GM18505 (cell line): Measurements from ENCODE around the gene MYD88.

ENCODE experiments used
- ATAC-seq: cut with Tn5 transposase; IDR thresholded peaks from one replicate; pipeline ENCODE4 v1.9.1; 2021; ENCODE audit not compliant: unreplicated experiment
- POLR2A ChIP-seq: IDR thresholded peaks from 4 replicates; pipeline ENCODE4 v1.6.1; 2011; ENCODE audit warnings: borderline replicate concordance; ENCODE audit not compliant: insufficient read depth, insufficient read length; ENCODE audit errors: extremely low read depth

The MYD88 gene

GRCh38 chr3:38136393-38136776 lies 2.1 kb upstream of the MYD88 start:
- no peak for ATAC-seq
- TF ChIP-seq POLR2A, result no peak

DNA sequence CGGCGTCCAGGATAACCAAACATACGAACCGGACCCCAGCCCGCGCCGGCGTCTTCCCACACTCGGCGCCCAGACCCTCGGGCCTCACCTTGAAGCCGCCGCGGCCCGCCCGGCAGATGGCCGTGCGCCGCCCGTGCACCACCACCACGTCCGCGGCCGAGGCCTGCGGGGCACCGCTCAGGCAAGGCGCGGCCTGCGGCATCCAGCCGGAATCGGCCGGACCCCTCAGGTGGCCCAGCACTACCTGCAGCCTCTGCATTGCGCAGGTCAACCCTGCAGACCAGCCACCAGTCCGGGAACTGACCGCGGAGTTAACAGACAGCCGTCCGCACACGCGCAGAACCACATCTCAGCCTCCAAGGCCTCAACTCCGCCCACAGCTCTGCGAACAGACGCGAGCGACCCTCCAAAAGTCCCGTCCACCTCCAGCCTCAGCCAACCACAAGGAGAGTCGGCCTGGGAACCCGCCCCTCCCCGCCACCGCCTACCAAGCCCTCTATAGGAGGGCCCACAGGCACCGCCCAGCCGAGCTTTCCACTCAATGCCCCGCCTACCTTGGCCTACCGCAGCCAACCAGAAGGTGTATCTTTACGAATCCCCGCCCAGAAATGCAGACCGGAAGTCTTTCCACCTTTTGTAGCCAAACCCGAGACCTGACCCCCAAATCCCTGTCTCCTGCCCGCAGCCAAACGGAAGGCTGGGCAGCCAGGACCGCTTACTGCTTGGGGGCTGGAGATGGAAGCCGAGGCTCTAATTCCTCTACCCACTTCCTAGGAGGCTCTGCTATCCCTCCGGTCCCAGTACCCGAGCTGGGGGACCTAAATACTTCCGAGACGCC lies 1.5 kb upstream of the MYD88 start, which contains the start of gene ACAA1:
Gene ACAA1, minus strand, starts transcription at position 351 of the 838 bp plus-strand sequence. Its CDS starts 92 bp downstream, at position 259.
- ATAC-seq, result peak; percentile 91
- peak; percentile 91 for TF ChIP-seq POLR2A

GRCh38 chr3:38137615-38138348 lies 679 bp upstream of the MYD88 start:
- no peak for TF ChIP-seq POLR2A

DNA sequence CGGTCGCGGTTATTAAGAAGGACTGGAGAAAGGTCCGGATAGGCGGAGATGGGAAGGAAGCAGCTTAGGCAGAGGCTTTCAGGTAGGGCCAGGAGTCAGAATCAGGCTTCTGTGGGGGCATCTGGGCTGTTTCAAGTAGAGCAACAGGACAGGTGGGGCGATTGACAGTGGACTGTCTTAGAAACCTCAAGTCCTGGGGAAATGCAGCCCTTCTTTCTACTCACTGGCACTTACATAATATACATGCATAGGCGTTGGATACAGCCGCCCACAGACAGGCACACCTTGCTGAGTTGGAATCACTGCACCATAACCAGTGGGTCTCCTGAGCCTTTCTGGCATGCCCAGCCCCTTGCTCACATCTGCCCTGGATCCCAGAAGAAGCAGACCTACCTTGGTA lies 730 bp downstream of the MYD88 start:
- ATAC-seq, result no peak
- TF ChIP-seq POLR2A, result no peak

More at GRCh38 chr3:38137615-38138348, 679 bp upstream of the MYD88 start:
- no peak for ATAC-seq

DNA sequence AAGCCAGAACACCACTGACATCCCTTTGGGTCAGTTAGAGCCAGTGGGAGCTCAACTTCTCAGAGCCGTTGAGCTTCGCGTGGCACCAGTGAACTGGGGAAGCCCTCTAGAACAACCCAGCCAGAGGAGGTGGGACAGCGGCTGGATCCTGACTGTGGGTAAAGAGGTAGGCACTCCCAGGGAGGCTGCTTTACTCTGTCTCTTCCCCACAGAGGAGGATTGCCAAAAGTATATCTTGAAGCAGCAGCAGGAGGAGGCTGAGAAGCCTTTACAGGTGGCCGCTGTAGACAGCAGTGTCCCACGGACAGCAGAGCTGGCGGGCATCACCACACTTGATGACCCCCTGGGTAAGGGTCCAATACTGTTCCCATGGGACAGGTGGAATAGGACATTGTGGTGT lies 1.2 kb downstream of the MYD88 start:
- no peak for ATAC-seq
- TF ChIP-seq POLR2A, result no peak

- no peak for ATAC-seq
- TF ChIP-seq POLR2A, result no peak
These were observed 2.1 kb downstream of the MYD88 start for GRCh38 chr3:38140326-38141172.

GRCh38 chr3:38141173-38141951 lies 2.9 kb downstream of the MYD88 start:
- no peak for TF ChIP-seq POLR2A
- no peak for ATAC-seq

DNA sequence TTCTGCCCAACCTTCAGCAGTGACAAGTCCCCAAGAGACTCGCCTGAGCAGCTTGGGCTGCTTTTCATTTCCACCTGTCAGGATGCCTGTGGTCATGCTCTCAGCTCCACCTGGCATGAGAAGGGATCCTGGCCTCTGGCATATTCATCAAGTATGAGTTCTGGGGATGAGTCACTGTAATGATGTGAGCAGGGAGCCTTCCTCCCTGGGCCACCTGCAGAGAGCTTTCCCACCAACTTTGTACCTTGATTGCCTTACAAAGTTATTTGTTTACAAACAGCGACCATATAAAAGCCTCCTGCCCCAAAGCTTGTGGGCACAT lies 3.5 kb downstream of the MYD88 start:
- no peak for ATAC-seq
- no peak for TF ChIP-seq POLR2A

GRCh38 chr3:38142959-38143358 lies 4.5 kb downstream of the MYD88 start:
- ATAC-seq, result no peak
- no peak for TF ChIP-seq POLR2A

DNA sequence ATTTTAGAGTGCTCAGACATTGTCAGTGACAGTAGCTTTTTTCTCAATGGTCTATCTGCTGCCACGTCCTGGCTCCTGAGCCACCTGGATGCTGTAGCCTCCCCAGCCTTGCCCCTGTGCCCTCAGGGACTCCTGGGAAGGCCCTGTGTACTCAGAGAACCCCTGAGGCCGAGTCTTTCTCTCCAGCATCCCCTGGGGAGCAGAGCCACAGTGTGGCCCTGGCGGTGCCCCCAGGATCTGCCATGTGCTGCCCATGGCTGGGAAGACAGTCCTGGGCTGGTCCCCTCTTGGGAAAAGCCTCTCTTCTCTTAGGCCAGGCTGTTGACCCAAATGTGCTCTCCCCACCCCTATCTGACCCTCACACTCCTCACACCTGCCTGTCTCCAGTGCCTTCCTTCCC lies 5.0 kb downstream of the MYD88 start:
- no peak for TF ChIP-seq POLR2A
- no peak for ATAC-seq

DNA sequence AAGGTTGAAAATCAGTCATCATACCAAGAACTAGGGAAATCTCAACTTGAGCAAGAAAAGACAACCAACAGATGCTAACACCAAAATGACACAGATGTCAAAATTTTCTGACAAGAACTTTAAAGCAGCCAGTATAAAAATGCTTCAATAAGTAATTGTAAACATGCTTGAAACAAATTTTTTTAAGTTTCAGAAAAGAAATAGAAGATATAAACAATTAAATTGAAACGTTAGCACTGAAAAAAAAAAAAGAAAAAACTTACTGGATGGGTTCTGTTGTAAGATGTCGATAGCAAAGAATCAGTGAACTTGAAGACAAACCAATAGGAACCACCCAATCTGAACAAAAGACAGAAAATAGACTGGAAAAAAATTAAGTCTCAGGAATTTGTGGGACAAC lies 8.0 kb downstream of the MYD88 start:
- TF ChIP-seq POLR2A, result no peak
- ATAC-seq, result no peak

- ATAC-seq, result no peak
- TF ChIP-seq POLR2A, result no peak
These were observed 9.0 kb downstream of the MYD88 start for GRCh38 chr3:38147421-38147820.

DNA sequence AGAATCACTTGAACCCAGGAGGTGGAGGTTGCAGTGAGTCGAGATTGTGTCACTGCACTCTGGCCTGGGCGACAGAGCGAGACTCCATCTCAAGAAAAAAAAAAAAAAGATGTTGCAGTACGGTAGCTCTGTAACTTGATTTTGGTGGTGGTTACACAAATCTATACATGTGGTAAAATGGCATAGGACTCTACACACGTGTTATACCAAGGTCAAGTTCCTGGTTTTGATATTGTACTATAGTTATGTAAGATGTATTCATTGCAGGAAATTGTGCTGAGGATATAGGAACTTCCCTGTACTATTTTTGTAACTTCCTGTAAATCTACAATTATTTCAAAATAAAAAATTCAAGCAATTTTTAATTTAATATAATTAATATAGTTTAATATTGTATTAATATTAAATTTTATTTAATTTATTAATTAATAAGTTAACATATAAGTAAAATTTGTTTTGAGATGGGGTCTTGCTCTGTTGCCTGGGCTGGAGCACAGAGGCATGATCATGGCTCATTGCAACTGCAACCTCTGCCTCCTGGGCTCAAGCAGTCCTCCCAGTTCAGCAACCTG lies 9.9 kb downstream of the MYD88 start:
- no peak for TF ChIP-seq POLR2A
- ATAC-seq, result no peak

- no peak for TF ChIP-seq POLR2A
- no peak for ATAC-seq
These were observed 11.2 kb downstream of the MYD88 start for GRCh38 chr3:38149708-38150107.
